ENCODE results near the gene EEF2KMT.

DNA sequence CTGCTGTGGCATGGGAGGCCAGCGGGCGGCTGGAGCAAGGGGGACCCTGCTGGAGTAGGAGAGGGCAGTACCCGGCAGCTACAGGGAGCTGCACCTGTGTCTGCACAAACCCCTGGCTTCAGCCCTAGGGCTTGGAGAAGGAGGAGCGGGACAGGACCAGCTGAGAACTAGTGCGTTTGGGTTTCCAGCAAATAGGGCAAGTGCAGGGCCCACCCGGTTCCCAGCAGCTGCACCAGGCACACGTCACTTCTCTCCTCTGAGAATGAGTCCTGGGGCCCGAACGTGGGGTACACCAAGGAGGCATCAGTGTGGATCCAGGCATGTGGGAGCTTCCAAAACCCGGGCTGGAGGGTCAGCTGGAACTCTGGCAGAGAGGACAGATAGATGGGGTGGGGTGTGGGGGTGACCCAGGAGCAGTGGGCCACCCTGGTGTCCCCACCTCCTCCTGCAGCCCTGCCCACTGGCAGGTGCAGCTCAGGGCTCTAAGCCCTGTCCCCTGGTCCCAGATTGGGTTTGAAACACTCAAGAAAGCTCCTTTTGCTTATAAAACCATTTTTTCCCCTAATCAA, 37.4 kb downstream of the EEF2KMT start:
- TF ChIP-seq, protein P1, sequence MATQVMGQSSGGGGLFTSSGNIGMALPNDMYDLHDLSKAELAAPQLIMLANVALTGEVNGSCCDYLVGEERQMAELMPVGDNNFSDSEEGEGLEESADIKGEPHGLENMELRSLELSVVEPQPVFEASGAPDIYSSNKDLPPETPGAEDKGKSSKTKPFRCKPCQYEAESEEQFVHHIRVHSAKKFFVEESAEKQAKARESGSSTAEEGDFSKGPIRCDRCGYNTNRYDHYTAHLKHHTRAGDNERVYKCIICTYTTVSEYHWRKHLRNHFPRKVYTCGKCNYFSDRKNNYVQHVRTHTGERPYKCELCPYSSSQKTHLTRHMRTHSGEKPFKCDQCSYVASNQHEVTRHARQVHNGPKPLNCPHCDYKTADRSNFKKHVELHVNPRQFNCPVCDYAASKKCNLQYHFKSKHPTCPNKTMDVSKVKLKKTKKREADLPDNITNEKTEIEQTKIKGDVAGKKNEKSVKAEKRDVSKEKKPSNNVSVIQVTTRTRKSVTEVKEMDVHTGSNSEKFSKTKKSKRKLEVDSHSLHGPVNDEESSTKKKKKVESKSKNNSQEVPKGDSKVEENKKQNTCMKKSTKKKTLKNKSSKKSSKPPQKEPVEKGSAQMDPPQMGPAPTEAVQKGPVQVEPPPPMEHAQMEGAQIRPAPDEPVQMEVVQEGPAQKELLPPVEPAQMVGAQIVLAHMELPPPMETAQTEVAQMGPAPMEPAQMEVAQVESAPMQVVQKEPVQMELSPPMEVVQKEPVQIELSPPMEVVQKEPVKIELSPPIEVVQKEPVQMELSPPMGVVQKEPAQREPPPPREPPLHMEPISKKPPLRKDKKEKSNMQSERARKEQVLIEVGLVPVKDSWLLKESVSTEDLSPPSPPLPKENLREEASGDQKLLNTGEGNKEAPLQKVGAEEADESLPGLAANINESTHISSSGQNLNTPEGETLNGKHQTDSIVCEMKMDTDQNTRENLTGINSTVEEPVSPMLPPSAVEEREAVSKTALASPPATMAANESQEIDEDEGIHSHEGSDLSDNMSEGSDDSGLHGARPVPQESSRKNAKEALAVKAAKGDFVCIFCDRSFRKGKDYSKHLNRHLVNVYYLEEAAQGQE (IDR thresholded peaks at IDR 0.05; ENCODE audit: low read depth, low read length) = no peak
- no peak for TF ChIP-seq MXI1 (IDR thresholded peaks at IDR 0.05; ENCODE audit: low read depth, low read length)
